Measurements from ENCODE around the gene SOX6.

Gene SOX6

GRCh38 chr11:16385099-16385498 lies 28.8 kb upstream of the SOX6 start:
- Histone ChIP-seq H3K9me2 (ENCODE audit: low read depth, low read length) (no peaks in the 10 kb centered on the region), H3K79me2 (ENCODE audit: insufficient read depth, low read length) (no peaks in the 10 kb centered on the region), H2AFZ (ENCODE audit: low read length) (no peak overlapping the region), H3K4me2 (ENCODE audit: low read length) (no peak overlapping the region), H3K4me3 (ENCODE audit: low read depth, low read length, poor library complexity, severe bottlenecking) (no peak overlapping the region), H3F3A (ENCODE audit: insufficient read depth, low read length) (no peaks in the 10 kb centered on the region), H3K27me3 (ENCODE audit: insufficient read depth, low read length) (no peaks in the 10 kb centered on the region), H4K20me1 (ENCODE audit: insufficient read depth, low read length) (no peaks in the 10 kb centered on the region), H3K27ac (ENCODE audit: low read depth, low read length, poor library complexity, severe bottlenecking) (no peak overlapping the region), H3K36me3 (ENCODE audit: insufficient read depth, low read length) (no peaks in the 10 kb centered on the region), H3K4me1 (ENCODE audit: insufficient read depth, low read length, severe bottlenecking) (no peaks in the 10 kb centered on the region), H3K9me3 (ENCODE audit: low read length) (no peaks in the 10 kb centered on the region), H3K9ac (ENCODE audit: low read length) (no peak overlapping the region)
- TF ChIP-seq, protein P1, sequence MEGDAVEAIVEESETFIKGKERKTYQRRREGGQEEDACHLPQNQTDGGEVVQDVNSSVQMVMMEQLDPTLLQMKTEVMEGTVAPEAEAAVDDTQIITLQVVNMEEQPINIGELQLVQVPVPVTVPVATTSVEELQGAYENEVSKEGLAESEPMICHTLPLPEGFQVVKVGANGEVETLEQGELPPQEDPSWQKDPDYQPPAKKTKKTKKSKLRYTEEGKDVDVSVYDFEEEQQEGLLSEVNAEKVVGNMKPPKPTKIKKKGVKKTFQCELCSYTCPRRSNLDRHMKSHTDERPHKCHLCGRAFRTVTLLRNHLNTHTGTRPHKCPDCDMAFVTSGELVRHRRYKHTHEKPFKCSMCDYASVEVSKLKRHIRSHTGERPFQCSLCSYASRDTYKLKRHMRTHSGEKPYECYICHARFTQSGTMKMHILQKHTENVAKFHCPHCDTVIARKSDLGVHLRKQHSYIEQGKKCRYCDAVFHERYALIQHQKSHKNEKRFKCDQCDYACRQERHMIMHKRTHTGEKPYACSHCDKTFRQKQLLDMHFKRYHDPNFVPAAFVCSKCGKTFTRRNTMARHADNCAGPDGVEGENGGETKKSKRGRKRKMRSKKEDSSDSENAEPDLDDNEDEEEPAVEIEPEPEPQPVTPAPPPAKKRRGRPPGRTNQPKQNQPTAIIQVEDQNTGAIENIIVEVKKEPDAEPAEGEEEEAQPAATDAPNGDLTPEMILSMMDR (IDR thresholded peaks at IDR 0.05; ENCODE audit: low read length): no peak
- no peak for TF ChIP-seq EZH2 (IDR thresholded peaks at IDR 0.05; ENCODE audit: borderline replicate concordance, low read length)

GRCh38 chr11:16382638-16383380 lies 26.5 kb upstream of the SOX6 start:
- Histone ChIP-seq H3K9ac (ENCODE audit: low read length) (no peak overlapping the region), H3F3A (ENCODE audit: insufficient read depth, low read length) (no peaks in the 10 kb centered on the region), H3K9me3 (ENCODE audit: low read length) (no peaks in the 10 kb centered on the region), H3K4me2 (ENCODE audit: low read length) (no peak overlapping the region), H3K79me2 (ENCODE audit: insufficient read depth, low read length) (no peaks in the 10 kb centered on the region), H3K4me3 (ENCODE audit: low read depth, low read length, poor library complexity, severe bottlenecking) (no peak overlapping the region), H3K27ac (ENCODE audit: low read depth, low read length, poor library complexity, severe bottlenecking) (no peak overlapping the region), H3K36me3 (ENCODE audit: insufficient read depth, low read length) (no peaks in the 10 kb centered on the region), H3K4me1 (ENCODE audit: insufficient read depth, low read length, severe bottlenecking) (no peaks in the 10 kb centered on the region), H4K20me1 (ENCODE audit: insufficient read depth, low read length) (no peaks in the 10 kb centered on the region), H2AFZ (ENCODE audit: low read length) (no peak overlapping the region), H3K9me2 (ENCODE audit: low read depth, low read length) (no peaks in the 10 kb centered on the region), H3K27me3 (ENCODE audit: insufficient read depth, low read length) (no peaks in the 10 kb centered on the region)
- TF ChIP-seq, protein P1 (IDR thresholded peaks at IDR 0.05; ENCODE audit: low read length): no peak
- no peak for TF ChIP-seq EZH2 (IDR thresholded peaks at IDR 0.05; ENCODE audit: borderline replicate concordance, low read length)

DNA sequence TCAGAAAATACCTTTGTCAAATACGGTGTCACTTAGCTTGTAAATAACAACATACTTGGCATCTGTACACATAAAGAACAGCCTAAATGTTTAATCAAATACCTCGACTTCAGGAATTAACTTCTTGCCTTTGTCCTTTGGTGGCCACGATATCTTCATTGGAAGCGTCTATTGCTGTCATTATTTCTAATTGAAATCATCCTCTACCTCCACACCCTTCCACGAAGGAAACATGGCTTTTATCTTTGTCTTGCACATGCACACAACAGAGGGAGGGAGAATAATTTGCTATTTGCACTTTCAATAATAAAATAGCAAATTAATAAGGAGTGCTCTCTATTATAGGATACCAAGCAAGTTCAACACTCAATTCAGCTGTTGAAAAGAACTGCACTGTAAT lies 25.8 kb upstream of the SOX6 start:
- no peaks in the 10 kb centered on the region for H3K36me3 ChIP-seq (ENCODE audit: insufficient read depth, low read length)
- no peak overlapping the region for H3K27ac ChIP-seq (ENCODE audit: low read depth, low read length, poor library complexity, severe bottlenecking)
- H3K9ac ChIP-seq (ENCODE audit: low read length): no peak overlapping the region
- H3K9me3 ChIP-seq (ENCODE audit: low read length): no peaks in the 10 kb centered on the region
- no peak overlapping the region for H3K4me2 ChIP-seq (ENCODE audit: low read length)
- TF ChIP-seq, protein P1 (IDR thresholded peaks at IDR 0.05; ENCODE audit: low read length): no peak
- TF ChIP-seq EZH2 (IDR thresholded peaks at IDR 0.05; ENCODE audit: borderline replicate concordance, low read length): no peak
- no peaks in the 10 kb centered on the region for H3F3A ChIP-seq (ENCODE audit: insufficient read depth, low read length)
- no peaks in the 10 kb centered on the region for H3K4me1 ChIP-seq (ENCODE audit: insufficient read depth, low read length, severe bottlenecking)
- no peaks in the 10 kb centered on the region for H3K9me2 ChIP-seq (ENCODE audit: low read depth, low read length)
- H3K27me3 ChIP-seq (ENCODE audit: insufficient read depth, low read length): no peaks in the 10 kb centered on the region
- no peak overlapping the region for H2AFZ ChIP-seq (ENCODE audit: low read length)
- no peaks in the 10 kb centered on the region for H4K20me1 ChIP-seq (ENCODE audit: insufficient read depth, low read length)
- H3K4me3 ChIP-seq (ENCODE audit: low read depth, low read length, poor library complexity, severe bottlenecking): no peak overlapping the region
- H3K79me2 ChIP-seq (ENCODE audit: insufficient read depth, low read length): no peaks in the 10 kb centered on the region
